Epithelial cell of proximal tubule (primary cell): ENCODE results near the gene ELMOD3. TPM values are rescaled to one million over a fixed set of nuclear protein-coding genes. Genes with fewer than 3 reads are reported as not detected.
A peak's percentile ranks its signal among the peaks of the same experiment; 100 is the strongest.

ENCODE experiments used
- DNase-seq: peaks from one replicate; pipeline ENCODE4 v3.0.0-alpha.2; 2011; ENCODE audit warnings: low read depth
- H3K4me3 ChIP-seq: 2 replicates; pipeline ENCODE4 v1.5.1; 2011; ENCODE audit warnings: low read depth, mild to moderate bottlenecking, low read length
- total RNA-seq: library from RNA; depleted of rRNA; stranded (reverse); fragments of >200 nt; gene quantifications from 2 replicates; pipeline ENCODE4 v1.2.3, GENCODE V29; 2015
- TF ChIP-seq, protein P1 (sequence below): conservative IDR thresholded peaks from 2 replicates; pipeline ENCODE4 v1.5.1; 2012; ENCODE audit warnings: low read depth, mild to moderate bottlenecking, low read length

ELMOD3 gene
- total RNA-seq, 1 donor from 2014 or later, result 9.5 TPM

DNA sequence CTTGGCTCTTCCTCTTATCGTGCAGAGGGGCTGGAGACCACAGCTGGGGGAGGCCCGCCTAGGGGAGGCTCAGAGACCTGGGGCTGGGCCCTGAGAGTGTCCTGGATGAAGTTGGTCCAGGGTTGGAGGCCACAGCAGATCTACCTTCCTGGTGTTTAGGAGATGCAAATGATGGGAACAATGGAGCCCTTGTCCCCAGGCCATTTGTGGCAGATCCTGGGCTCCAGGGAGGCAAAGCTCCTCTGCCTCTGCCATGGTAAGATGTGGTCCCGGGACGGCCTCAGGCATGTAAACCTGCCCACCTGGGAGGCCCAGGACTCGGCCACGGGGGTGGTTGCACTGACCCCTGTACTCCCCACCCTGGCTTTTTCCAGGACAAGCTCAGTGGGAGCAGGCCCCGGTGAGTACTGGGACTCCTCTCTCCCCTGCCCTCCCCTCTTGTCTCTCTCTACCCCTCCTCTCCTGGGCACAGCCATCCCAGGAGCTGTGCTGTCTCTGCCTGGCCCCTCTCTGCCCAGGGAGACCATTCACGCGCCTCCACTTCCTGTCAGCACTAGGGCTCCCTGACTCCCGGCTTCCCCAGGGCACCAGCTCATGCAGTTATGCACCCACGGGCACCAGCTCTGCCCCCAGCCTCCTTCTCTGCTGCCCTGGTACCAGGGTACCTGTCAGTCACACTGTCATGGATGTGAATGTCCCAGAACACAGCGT is 74.8 kb downstream of the ELMOD3 start:
- no peak for DNase-seq
- no peak overlapping the region for H3K4me3 ChIP-seq
- TF ChIP-seq, protein P1, sequence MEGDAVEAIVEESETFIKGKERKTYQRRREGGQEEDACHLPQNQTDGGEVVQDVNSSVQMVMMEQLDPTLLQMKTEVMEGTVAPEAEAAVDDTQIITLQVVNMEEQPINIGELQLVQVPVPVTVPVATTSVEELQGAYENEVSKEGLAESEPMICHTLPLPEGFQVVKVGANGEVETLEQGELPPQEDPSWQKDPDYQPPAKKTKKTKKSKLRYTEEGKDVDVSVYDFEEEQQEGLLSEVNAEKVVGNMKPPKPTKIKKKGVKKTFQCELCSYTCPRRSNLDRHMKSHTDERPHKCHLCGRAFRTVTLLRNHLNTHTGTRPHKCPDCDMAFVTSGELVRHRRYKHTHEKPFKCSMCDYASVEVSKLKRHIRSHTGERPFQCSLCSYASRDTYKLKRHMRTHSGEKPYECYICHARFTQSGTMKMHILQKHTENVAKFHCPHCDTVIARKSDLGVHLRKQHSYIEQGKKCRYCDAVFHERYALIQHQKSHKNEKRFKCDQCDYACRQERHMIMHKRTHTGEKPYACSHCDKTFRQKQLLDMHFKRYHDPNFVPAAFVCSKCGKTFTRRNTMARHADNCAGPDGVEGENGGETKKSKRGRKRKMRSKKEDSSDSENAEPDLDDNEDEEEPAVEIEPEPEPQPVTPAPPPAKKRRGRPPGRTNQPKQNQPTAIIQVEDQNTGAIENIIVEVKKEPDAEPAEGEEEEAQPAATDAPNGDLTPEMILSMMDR, result no peak

- H3K4me3 ChIP-seq, result no peak overlapping the region
- DNase-seq, result no peak
- TF ChIP-seq, protein P1, result no peak
Observed at GRCh38 chr2:85429924-85430289, 75.3 kb downstream of the ELMOD3 start.

DNA sequence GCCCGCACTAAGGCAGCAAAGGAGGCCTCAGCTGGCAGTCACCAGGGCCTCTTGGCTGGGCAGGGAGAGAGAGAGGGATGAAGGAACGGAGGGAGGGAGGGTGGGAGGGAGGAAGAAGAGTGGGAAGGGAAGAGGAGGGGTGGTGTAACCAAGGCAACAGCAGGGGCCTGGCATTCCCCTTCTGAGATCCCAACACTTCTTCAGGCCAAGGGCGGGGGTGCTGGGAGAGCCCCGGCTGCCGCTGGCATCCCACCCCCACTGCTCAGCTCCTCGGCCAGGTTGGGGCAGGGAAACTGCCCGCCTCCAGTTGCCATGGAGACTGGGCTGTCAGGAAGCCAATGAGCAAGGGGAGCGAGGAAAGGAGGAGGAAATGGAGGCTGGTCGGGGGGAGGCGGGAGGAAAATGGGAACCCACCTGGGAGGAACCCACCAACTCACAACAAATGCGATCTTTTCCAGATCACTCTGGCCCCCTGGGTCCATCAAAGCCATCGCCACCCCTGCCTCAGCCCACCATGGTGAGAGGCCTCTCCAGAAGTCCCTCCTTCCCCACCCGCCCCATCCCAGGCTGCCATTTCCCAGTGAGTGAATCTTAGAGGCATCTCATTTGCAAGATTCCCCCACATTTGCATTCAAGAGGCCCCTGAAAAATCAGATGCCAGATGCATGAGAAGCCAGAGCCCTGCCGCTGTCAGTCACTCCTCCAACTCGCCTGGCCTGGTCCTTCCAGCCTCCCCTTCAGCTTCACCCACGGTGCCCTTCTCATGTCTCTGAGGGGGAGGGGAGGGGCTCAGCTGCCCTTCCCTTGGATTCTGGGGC is 76.4 kb downstream of the ELMOD3 start:
- TF ChIP-seq, protein P1, result no peak
- no peak for DNase-seq

DNA sequence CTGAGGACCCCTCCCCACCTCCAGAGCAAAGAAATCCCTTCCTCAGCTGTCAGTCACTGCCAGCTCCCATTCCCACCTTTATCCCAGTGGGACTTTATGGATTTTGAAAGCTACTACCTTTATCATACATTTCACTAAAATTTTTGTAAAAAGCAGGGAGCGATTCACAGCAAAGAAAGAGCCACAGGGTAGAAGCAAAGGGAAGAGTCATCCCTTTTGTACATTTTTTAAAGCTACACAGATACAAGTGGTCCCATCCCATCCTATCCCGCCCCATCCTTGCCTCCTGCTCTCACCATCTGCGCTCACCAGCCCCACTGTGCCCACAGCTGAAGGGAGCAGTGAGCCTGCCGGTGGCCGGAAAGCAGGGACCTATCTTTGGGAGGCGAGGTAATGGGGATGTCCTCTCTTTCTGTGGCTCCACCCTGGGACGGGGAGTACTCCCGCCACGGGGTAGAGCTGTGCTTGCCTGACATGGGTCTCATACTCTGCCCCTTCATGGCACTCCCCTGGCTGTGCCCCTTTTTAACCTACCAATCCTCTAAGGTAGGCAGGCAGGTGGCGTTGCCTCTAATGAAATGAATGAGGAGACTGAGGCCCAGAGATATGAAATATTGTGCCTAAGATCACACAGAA is 77.1 kb downstream of the ELMOD3 start:
- DNase-seq, result no peak
- TF ChIP-seq, protein P1, result no peak
- H3K4me3 ChIP-seq, result no peak overlapping the region

More for the DNA sequence above, 76.4 kb downstream of the ELMOD3 start:
- H3K4me3 ChIP-seq, result no peak overlapping the region

- TF ChIP-seq, protein P1, result no peak
- H3K4me3 ChIP-seq, result peak overlapping the region; percentile 15
- no peak for DNase-seq
Observed at GRCh38 chr2:85433511-85434089, 79.0 kb downstream of the ELMOD3 start.

DNA sequence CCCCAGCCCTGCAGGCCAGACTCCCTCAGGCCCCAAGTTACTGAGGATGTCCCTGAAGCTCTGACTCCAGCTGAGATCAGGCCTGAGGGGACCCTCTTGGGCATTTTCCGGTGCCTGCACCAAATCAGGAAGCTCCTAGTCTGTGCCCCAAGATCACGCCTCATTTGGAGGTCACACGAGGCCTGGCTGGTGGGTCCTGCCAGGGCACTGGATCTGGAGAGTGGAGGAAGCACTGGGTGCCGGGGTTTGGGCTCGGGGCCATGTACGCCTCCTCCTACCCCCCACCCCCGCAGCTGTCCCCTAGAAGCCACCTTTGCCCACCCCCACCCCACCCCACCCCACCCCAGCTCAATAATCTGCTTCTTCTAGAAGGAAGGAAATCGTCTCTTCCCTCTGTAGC is 80.1 kb downstream of the ELMOD3 start:
- TF ChIP-seq, protein P1, result no peak
- no peak for DNase-seq

More for the DNA sequence above, 80.1 kb downstream of the ELMOD3 start:
- peak overlapping the region; percentile 15 for H3K4me3 ChIP-seq
